ENCODE data around the gene CELF1.

The CELF1 gene

DNA sequence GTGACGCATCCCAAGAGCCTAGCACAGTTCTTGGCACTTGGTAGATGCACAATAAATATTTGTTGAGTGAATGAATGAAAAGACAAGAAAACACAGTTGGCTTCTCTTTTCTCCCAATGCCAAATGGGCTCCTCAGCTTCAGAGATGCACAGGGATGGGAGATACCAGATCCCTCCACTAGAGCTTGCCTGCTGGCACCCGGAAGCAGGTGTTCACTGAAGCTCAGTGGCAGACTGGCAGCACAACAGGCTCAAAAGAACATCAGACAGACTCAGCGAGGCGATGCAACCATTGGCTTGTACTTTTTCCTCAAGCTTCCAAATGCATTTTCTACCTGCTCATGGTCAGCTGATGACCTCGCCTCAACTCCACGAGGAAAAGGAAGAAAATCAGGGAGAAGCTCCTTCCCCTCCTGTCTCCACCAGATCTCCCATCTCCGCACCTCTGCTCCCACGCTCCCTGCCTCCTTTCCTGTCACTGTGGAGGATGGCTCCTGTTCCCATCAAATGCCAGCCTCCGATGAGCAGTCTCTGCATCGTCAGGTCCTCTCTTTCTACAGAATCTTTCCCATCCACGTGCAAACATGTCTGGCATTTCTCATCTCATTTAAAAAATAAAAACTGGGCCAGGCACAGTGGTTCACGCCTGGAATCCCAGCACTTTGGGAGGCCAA, 109.8 kb downstream of the CELF1 start:
- no peak for DNase-seq

DNA sequence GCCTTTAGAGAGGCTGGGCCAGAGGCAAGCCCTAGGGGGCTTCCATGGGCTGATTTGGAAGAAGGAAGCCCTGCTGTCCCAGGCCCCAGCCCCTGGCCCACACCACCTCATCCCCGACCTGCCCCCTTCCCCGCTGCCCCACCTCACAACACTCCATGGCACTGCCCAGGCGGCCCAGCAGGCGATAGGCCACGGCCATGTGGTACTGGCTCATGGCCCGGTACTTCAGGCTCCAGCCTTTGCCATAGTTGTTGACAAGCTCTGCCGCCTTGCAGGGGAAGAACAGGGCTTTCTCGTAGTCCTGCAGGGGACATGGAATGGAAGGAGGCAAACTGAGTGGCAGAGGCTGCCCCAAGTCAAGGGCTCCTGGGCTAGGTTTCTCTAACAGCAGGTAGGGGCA, 110.4 kb downstream of the CELF1 start:
- peak in 1 of 2 donors; percentile 10 for DNase-seq

DNA sequence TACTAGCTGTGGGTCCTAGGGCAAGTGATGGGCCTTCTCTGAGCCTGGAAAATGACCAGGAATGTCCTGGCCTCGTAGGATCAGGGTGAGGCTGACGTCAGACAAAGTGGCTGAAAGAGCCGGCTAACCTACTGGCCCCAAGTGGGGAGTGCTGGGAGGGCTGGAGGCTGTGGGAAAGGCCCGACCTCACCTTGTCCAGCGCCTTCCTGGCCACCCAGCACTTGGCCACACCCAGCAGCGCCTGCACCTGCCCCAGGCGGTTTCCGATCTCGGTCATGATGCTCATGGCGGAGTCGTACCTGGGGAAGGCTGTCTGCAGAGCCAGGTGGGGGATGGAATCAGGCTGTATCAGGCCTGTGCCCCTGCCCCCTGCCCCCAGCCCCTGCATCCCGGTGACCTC, 111.5 kb downstream of the CELF1 start:
- no peak for DNase-seq

DNA sequence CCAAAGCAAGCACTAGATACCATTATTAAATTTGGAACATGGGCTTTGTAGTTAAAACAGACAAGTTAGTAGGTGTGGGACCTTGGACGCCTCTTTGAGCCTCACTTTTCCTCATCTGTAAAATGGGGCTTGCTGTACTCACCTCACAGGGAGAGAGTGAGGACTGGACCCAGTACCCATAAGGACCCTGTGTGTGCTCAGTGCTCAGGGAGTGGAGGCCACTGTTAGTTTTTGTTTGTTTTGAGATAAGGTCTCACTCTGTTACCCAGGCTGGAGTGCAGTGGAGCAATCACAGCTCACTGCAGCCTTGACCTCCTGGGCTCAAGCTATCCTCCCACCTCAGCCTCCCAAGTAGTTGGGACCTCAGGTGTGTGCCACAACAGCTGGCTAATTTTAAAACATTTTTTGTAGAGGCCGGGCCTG, 112.9 kb downstream of the CELF1 start:
- DNase-seq, result no peak

DNA sequence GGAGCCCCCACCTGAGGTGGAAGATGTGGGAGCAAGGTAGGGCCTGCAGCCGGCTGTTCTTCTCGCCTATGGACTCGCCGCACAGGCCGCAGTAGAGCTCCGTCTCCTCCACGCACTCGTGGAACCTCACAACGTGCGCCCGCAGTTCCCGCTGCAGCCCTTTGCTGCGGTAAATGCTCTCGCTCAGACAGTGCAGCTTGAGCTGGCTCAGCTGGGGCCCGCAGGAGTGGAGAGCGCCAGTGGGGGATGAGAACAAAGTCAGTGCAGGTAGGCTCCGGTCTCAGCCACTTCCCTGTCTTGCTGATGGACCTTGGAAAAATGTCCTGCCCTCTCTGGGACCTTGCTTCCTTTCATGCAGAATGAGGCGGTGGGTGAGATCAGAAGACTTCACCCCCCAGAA, 114.2 kb downstream of the CELF1 start:
- no peak for DNase-seq

DNA sequence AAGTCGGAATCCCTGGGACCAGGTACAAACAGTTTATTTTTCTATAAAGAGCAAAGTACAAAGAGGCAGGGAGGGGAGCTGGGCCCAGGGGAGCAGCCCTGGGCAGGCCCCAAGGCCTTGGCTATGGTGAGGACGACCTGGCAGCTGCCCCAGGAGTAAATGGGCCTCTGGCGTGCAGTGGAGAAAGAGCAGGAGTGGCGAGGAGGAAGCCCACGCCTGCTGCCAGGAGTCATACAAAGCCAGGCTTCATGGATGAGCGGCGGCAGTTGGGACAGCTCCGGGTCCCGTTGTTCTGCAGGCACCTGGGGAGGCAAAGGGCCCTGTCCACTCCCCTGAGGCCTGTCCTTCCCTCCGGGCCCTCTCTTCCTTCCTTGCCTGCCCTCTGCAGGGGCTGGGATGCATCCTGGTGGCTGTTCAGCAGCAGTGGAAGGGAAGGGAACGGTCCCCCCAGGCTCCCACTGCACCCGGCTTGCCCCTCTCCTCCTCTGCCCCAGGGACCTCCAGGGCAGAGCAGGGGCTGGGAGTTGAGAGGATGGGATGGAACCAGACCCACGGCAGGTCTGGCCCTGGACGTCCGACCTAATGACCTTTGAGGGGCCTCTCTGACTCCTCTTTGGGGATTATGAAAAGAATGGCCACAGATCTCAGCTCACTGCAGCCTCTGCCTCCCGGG, 115.0 kb downstream of the CELF1 start:
- no peak for DNase-seq

DNA sequence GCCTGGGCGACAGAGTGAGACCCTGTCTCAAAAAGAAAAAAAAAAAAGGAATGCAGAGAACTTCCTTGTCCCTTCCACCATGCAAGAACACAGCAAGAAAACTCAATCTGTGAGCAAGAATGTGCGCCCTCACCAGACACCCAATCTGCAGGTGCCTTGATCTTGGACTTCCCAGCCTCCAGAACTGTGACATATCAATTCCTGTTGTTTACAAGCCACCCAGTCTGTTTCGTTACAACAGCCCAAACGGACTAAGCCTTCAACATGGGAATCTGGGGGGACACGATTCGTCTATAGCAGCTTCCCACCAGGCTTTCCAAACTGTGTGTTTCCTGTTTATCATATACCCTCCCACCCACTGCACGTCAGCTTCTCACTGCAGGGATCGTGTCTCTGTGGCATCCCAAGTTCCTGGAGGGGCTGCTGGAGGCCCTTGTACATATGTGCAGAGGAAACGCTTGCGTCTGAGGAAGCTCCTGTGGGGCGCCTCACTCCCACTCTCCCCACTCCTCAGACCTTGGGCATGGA, 115.7 kb downstream of the CELF1 start:
- no peak for DNase-seq

DNA sequence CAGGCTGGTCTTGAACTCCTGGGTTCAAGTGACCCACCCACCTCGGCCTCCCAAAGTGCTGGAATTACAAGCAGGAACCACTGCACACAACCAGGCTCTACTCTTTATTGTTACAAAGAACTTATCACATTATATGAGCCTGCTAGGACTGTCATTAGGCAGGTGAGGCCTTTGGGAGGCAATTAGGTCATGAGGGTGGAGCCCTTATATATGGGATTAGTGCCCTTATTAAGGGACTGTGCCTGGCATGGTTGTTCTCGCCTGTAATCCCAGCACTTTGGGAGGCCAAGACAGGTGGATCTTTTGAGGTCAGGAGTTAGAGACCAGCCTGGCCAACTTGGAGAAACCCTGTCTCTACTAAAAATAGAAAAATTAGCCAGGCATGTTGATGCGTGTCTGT, 116.2 kb downstream of the CELF1 start:
- DNase-seq, result no peak

DNA sequence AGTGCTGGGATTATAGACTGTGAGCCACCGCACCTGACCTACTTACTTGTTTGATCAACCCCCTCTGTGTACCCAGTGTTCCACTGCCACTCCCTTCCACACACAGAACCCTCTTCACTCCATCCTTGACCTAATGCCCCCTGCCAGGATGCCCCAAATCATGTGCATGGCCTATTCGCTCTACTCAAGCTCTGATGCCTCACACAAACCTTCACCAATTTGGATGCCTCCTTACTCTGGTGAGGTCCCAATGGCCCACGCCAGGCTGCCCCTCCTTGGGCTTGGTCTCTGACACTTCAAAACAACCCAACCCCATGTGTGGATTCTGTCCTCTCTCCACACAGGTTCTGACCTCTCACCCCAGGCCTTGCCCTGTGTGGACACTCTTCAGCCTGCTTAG, 117.2 kb downstream of the CELF1 start:
- no peak for DNase-seq

DNA sequence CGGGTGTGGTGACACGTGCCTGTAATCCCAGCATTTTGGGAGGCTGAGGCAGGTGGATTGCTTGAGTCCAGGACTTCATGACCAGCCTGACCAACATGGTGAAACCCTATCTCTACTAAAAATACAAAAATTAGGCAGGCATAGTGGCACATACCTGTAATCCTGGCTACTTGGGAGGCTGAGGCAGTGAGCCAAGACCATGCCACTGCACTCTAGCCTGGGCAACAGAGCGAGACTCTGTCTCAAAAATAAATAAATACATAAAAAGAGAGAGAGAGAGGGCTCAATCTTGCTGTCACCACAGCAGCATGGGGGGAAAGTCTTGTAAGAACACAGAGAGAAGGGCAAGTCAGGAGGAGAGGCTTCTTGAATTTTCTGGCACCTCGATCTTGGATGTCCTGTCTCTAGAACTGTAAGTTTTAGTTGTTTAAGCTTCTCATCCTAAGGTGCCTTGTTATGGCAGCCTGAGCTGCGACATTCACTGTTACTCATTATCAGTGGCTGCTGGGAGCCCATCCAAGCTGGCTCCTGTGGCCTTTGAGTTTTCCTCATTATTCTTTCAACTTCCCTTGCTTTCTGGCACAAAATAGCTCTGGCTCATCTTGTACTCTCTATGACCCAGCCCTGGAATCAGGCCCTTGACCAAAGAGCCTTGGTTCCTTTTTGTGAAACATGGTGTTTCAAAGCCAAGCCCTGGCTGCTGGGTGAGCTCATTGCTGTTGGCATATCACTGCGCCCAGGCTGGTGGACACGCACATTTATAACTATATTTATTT, 118.7 kb downstream of the CELF1 start:
- DNase-seq, result no peak

DNA sequence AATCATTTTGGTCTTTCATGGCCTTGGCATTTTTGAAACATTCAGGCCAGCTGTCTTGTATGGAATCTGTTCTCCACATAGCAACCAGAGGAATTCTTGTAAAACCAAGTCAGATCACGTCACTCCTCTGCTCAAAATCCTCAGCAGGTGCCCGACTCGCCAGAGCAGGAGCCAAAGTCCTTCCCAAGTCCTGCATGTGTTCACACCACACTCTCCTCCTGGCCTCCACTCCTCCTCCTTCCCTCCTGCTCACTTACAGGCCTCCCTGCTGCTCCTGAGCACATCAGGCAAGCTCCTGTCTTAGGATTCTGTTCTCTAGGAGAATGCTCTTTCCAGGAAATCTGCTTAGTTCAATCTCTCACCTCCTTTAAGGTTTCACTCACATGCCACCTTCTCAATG, 119.8 kb downstream of the CELF1 start:
- no peak for DNase-seq

DNA sequence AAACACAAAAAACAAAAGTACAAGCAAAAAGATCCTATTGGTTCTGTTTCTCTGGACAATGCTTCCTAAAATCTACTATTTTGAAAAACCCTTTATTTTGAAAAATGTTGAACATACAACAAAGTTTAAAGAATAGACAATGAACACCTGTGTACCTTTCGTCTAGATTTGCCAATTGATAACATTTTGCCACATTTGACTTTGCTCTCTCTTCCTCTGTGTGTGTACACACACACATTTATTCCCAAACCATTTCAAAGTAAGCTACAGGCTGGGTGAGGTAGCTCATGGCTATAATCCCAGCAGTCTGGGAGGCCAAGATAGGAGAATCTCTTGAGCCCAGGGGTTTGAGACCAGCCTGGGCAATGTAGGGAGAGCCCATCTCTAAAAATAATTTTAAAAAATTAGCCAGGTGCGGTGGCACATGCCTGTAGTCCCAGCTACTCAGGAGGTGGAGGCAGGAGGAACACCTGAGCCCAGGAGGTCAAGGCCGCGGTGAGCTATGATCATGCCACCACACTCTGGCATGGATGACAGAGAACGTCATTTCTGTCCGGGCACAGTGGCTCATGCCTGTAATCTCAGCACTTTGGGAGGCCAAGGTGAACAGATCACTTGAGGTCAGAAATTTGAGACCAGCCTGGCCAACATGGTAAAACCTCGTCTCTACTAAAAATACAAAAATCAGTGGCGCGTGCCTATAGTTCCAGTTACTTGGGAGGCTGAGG, 121.4 kb downstream of the CELF1 start:
- DNase-seq, result no peak

DNA sequence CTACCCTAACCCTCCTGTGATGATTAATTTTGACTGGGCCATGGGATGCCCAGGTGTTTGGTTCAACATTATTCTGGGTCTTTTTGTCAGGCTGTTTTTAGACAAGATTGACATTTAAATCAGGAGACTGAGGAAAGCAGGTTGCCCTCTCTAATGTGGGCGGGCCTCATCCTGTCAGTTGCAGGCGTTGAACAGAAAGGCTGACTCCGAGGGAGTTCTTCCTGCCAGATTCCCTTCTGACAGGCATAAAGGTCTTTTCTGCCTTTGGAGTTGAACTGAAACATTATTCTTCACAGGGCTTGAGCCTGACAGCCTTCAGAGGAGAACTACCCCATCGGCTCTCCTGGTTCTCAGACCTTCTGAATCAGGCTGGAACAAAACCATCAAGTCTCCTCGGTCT, 122.4 kb downstream of the CELF1 start:
- DNase-seq, result no peak

DNA sequence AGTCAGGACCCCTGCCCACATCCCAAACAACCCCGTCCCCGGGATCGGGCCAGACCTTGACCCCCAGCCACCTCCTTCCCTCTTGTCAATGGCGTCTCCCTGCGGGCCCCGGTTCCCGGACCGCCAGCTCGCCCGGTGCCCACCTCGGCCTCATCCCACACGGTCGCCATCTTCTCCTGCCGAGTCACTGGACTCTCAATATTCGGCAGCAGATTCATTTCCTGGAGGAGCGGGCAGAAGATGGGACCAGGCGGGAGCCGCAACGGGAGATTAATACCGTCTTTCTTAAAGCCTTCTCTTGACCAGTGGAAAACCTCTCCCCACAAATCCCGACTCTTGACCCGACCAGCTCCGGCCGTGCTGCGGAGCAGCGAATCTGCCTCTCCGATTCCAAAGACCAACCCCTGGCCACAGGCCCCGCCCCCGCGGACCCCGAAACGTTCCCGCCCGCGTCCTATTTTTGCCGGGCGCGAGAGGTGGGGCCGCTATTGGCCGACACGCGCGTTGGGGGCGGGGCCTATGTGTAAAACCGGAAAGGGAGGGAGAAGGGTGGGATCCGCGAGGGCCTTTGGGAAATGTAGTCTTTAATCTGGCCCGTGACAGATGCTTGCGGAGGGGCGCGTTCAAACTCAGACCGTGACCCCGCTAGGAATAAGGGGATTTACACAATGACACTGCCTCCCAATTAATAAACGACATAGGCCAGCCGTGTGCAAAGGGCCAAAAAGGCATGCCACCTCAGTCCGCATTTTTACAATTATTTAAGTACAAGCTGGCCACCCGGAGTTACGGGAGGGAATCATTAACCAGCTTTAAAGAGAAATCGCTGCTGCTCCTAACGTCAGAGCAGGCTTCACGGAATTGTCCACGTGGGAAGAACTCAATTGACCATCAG, 126.6 kb downstream of the CELF1 start, which contains the start of gene PSMC3:
PSMC3 (minus strand) TSS at position 378 of the 895 bp plus-strand sequence; CDS start at position 218, 160 bp downstream.
- peak; percentile 96 to 98 for DNase-seq

DNA sequence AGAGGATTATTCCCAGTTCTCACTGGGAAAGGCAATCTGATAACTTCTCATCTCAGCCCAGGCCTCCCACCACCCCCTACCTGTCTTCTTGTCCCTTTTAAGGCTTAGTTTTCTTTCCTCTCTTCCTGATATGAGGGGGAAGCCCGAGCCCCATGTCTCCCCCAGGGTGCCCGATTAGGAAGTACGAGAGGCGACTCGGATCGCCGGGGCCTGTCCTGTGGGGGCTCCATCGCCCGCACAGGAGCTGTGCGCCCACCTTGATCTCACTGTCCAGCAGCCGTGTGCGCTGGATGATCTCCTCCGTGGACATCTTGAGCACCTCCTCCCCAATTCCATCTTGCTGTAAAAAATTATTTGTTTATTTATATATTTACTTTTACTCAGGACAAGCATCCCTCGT, 127.3 kb downstream of the CELF1 start:
- DNase-seq, result no peak

DNA sequence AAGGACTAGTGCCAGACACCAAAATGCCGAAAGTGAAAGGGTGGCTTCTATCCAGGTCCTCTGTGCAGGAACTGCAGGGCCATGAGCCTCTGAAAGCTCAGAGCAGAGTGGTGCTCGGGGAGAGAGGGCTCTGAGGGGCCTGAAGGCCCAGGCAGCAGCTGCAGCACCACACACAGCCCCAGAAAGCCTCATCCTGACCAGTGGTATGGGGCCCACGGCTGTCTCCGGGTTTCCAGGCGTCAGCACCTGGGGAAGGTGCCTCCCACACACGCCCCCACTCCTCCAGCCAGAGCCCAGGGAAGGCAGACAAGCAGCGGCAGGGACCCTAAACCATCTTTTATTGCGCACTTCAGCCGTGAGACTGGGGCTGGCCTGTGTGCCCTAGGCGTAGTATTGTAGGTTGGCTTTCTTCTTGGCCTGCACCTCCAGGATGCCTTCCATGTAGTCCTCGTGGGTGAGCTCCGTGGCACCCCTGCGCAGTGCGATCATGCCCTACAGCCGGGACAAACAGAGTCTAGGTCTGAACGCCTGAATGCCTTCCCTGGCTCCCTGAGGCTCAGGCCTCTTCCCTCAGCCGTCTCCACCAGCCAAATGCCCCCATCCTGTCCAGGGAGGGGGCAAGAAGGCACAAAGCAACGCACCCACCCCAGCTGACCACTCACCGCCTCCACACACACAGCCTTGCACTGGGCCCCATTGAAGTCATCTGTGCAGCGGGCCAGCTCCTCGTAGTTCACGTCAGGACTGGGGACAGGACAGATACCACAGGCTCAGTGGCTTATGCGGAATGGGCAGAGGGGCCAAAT, 134.3 kb downstream of the CELF1 start:
- DNase-seq, result no peak

DNA sequence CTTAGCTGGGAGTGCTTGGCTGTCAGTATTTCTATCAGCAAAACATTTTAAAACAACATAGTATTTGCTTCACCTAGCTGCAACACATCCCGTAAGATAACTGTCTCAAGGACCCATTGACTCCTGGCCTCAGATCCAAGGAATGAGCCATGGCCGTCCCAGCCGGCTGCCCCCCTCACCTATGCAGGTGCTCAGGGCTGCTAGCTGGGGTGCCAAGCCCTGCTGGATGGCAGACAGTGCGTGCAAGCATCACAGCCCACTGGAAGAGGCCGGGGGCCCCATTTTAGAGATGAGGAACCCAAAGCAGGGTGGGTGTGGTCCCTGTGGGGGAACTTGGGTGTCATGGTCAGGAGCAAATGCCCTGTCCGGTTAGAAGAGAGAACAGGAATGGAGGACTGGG, 135.2 kb downstream of the CELF1 start:
- DNase-seq, result no peak

DNA sequence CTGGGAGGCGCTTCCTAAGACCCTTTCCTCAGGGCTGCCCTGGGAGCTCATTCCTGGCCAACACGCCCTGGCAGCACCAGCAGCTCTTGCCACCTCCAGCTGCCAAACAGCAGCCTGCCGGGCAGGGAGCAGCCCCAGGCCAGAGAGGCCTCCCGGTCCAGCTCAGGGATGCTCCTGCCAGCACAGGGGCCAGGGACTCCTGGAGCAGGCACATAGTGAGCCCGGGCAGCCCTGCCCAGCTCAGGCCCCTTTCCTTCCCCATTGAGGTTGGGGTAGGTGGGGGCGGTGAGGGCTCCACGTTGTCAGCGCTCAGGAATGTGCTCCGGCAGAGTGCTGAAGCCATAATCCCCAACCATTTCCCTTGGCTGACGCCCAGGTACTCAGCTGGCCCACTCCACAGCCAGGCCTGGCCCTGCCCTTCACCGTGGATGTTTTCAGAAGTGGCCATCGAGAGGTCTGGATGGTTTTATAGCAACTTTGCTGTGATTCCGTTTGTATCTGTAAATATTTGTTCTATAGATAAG, 136.9 kb downstream of the CELF1 start:
- no peak for DNase-seq

All from hippocampal formation (tissue), 2 donors.